IMR-90 (cell line): ENCODE results near the gene HTATSF1. TPM values are rescaled to one million over a fixed set of nuclear protein-coding genes. Genes with fewer than 3 reads are reported as not detected.

ENCODE experiments used
- ATAC-seq: fragments of 200-7000 bp; cut with Tn5 transposase; 2 replicates; pipeline ENCODE4 v1.9.1; 2020; ENCODE audit warnings: low read depth, mild to moderate bottlenecking, moderate library complexity
- BruUV-seq: library from RNA; stranded (reverse); fragments of 400-500 nt; replicated peaks from 2 replicates; lab custom pipeline; 2021; lab: Mats Ljungman, UMichigan
- CTCF ChIA-PET: fragments of 300-600 bp; formaldehyde crosslinking; extraction: SDS; loops from one replicate; lab custom pipeline; 2021; ENCODE audit warnings: antibody characterized with exemption; lab: Yijun Ruan, JAX
- POLR2A ChIA-PET: fragments of 300-600 bp; sonication (Branson Sonifier 250); formaldehyde crosslinking; loops from one replicate; lab custom pipeline; 2022; ENCODE audit warnings: antibody characterized with exemption; ENCODE audit not compliant: unreplicated experiment; lab: Charles Lee
- DNase-seq: peaks from one replicate; pipeline ENCODE4 v3.0.0; 2013
- H2AFZ ChIP-seq: replicated peaks from 2 replicates; pipeline ENCODE3; 2013; ENCODE audit warnings: low read length, mild to moderate bottlenecking; ENCODE audit not compliant: poor library complexity
- H2AK5ac ChIP-seq: 2 replicates; pipeline ENCODE4 v1.6.1; 2013; ENCODE audit warnings: low read depth, low read length, inconsistent platforms
- H2AK9ac ChIP-seq: replicated peaks from 2 replicates; pipeline ENCODE3; 2013; ENCODE audit warnings: mild to moderate bottlenecking, low read depth, low read length, moderate library complexity; ENCODE audit not compliant: poor library complexity
- H2BK120ac ChIP-seq: 2 replicates; pipeline ENCODE4 v1.6.1; 2013; ENCODE audit warnings: low read depth, low read length, inconsistent platforms
- H2BK15ac ChIP-seq: 3 replicates; pipeline ENCODE4 v1.6.1; 2013; ENCODE audit warnings: low read depth, low read length, inconsistent platforms
- H2BK20ac ChIP-seq: 2 replicates; pipeline ENCODE4 v1.6.1; 2013; ENCODE audit warnings: low read depth, mild to moderate bottlenecking, inconsistent platforms, low read length, moderate library complexity
- H2BK5ac ChIP-seq: 2 replicates; pipeline ENCODE4 v1.6.1; 2013; ENCODE audit warnings: mild to moderate bottlenecking, low read depth, low read length, inconsistent platforms; ENCODE audit not compliant: poor library complexity, severe bottlenecking
- H3K14ac ChIP-seq: replicated peaks from 2 replicates; pipeline ENCODE4 v1.6.1; 2013; ENCODE audit warnings: low read depth, low read length, inconsistent platforms
- H3K18ac ChIP-seq: 2 replicates; pipeline ENCODE4 v1.6.1; 2013; ENCODE audit warnings: low read depth, low read length, control low read depth
- H3K23ac ChIP-seq: 2 replicates; pipeline ENCODE4 v1.6.1; 2013; ENCODE audit warnings: low read depth, low read length, inconsistent platforms
- H3K27ac ChIP-seq: 2 replicates; pipeline ENCODE4 v1.5.1; 2013; ENCODE audit warnings: mild to moderate bottlenecking, control low read depth, low read length; ENCODE audit not compliant: insufficient read depth
- H3K27me3 ChIP-seq: 2 replicates; pipeline ENCODE4 v1.6.1; 2013; ENCODE audit warnings: low read length; ENCODE audit not compliant: control insufficient read depth, insufficient read depth
- H3K36me3 ChIP-seq: 2 replicates; pipeline ENCODE4 v1.6.1; 2013; ENCODE audit warnings: low read length, mixed read lengths; ENCODE audit not compliant: control insufficient read depth, insufficient read depth
- H3K4ac ChIP-seq: 2 replicates; pipeline ENCODE4 v1.6.1; 2013; ENCODE audit warnings: low read depth, low read length, inconsistent platforms
- H3K4me1 ChIP-seq: 2 replicates; pipeline ENCODE4 v1.6.1; 2013; ENCODE audit warnings: low read length, mixed read lengths; ENCODE audit not compliant: control insufficient read depth, insufficient read depth
- H3K4me2 ChIP-seq: 2 replicates; pipeline ENCODE4 v1.6.1; 2013; ENCODE audit warnings: low read depth, mild to moderate bottlenecking, control low read depth, low read length, moderate library complexity
- H3K4me3 ChIP-seq: 2 replicates; pipeline ENCODE4 v1.5.1; 2013; ENCODE audit warnings: low read depth, mild to moderate bottlenecking, control low read depth, low read length, moderate library complexity; ENCODE audit not compliant: insufficient read depth
- H3K56ac ChIP-seq: 2 replicates; pipeline ENCODE4 v1.6.1; 2013; ENCODE audit warnings: low read length, inconsistent platforms; ENCODE audit not compliant: insufficient read depth; ENCODE audit errors: extremely low read depth
- H3K79me1 ChIP-seq, 2 experiments: 2 replicates each; pipeline ENCODE4 v1.6.1; 2013; ENCODE audit warnings: low read length in 2 of 2, inconsistent platforms in 1 of 2, low read depth in 1 of 2
- H3K9ac ChIP-seq: 2 replicates; pipeline ENCODE4 v1.6.1; 2013; ENCODE audit warnings: low read depth, low read length, control low read depth
- H3K9me1 ChIP-seq: 2 replicates; pipeline ENCODE4 v1.6.1; 2013; ENCODE audit warnings: low read length, inconsistent platforms; ENCODE audit not compliant: insufficient read depth
- H3K9me3 ChIP-seq: 2 replicates; pipeline ENCODE4 v1.6.1; 2013; ENCODE audit warnings: low read length; ENCODE audit not compliant: control insufficient read depth, insufficient read depth
- H4K20me1 ChIP-seq: 2 replicates; pipeline ENCODE4 v1.6.1; 2013; ENCODE audit warnings: low read length, inconsistent platforms; ENCODE audit not compliant: insufficient read depth
- H4K5ac ChIP-seq: 2 replicates; pipeline ENCODE4 v1.6.1; 2013; ENCODE audit warnings: mild to moderate bottlenecking, low read depth, low read length, control low read depth
- H4K8ac ChIP-seq, 2 experiments: 2 replicates each; pipeline ENCODE4 v1.6.1; 2013; ENCODE audit warnings: low read depth in 2 of 2, low read length in 2 of 2, control low read depth in 1 of 2, inconsistent platforms in 1 of 2
- H4K91ac ChIP-seq: 2 replicates; pipeline ENCODE4 v1.6.1; 2013; ENCODE audit warnings: low read depth, low read length, inconsistent platforms; ENCODE audit not compliant: insufficient read depth
- BHLHE40 ChIP-seq: fragments of 150-350 bp; IDR thresholded peaks from 2 replicates; pipeline ENCODE4 v1.6.1; 2016; ENCODE audit warnings: mild to moderate bottlenecking, low read depth, low read length
- CEBPB ChIP-seq: IDR thresholded peaks from 2 replicates; pipeline ENCODE4 v1.6.1; 2012; ENCODE audit warnings: low read depth, low read length, improper control_type of control experiment
- CHD1 ChIP-seq: IDR thresholded peaks from 2 replicates; pipeline ENCODE4 v1.6.1; 2012; ENCODE audit warnings: low read depth, low read length, improper control_type of control experiment
- CTCF ChIP-seq: conservative IDR thresholded peaks from 2 replicates; pipeline ENCODE4 v1.5.1; 2012; ENCODE audit warnings: mild to moderate bottlenecking, low read depth, low read length, improper control_type of control experiment
- ELK1 ChIP-seq: fragments of 150-350 bp; IDR thresholded peaks from 2 replicates; pipeline ENCODE4 v1.6.1; 2016; ENCODE audit warnings: low read depth, mild to moderate bottlenecking, low read length, moderate library complexity, borderline replicate concordance
- FOS ChIP-seq: fragments of 150-350 bp; IDR thresholded peaks from 2 replicates; pipeline ENCODE4 v1.6.1; 2016; ENCODE audit warnings: low read depth, low read length
- MAFK ChIP-seq: IDR thresholded peaks from 2 replicates; pipeline ENCODE4 v1.6.1; 2012; ENCODE audit warnings: low read depth, low read length, improper control_type of control experiment
- MAZ ChIP-seq: IDR thresholded peaks from 2 replicates; pipeline ENCODE4 v1.6.1; 2012; ENCODE audit warnings: low read depth, mild to moderate bottlenecking, low read length, improper control_type of control experiment, moderate library complexity, borderline replicate concordance
- MXI1 ChIP-seq: IDR thresholded peaks from 2 replicates; pipeline ENCODE4 v1.6.1; 2012; ENCODE audit warnings: low read depth, mild to moderate bottlenecking, low read length, moderate library complexity, borderline replicate concordance
- NFE2L2 ChIP-seq: fragments of 150-350 bp; IDR thresholded peaks from 2 replicates; pipeline ENCODE4 v1.6.1; 2016; ENCODE audit warnings: low read depth, mild to moderate bottlenecking, low read length
- POLR2A ChIP-seq: IDR thresholded peaks from 2 replicates; pipeline ENCODE4 v1.6.1; 2012; ENCODE audit warnings: mild to moderate bottlenecking, low read depth, low read length
- RAD21 ChIP-seq: IDR thresholded peaks from 2 replicates; pipeline ENCODE4 v1.6.1; 2012; ENCODE audit warnings: low read length, improper control_type of control experiment
- RCOR1 ChIP-seq: IDR thresholded peaks from 2 replicates; pipeline ENCODE4 v1.6.1; 2012; ENCODE audit warnings: mild to moderate bottlenecking, low read length, improper control_type of control experiment; ENCODE audit not compliant: insufficient replicate concordance
- RFX5 ChIP-seq: IDR thresholded peaks from 2 replicates; pipeline ENCODE4 v1.8.0; 2012; ENCODE audit warnings: low read depth, mild to moderate bottlenecking, low read length, moderate library complexity
- USF2 ChIP-seq: fragments of 150-350 bp; IDR thresholded peaks from 2 replicates; pipeline ENCODE4 v1.6.1; 2017; ENCODE audit warnings: mild to moderate bottlenecking, antibody characterized with exemption, low read length, low read depth
- WGBS, 2 experiments: methylation state at CpG; one replicate each; pipeline versions ENCODE4 v1.1.5 to v1.1.7; 2013; ENCODE audit warnings: missing lambda C conversion rate in 2 of 2; ENCODE audit not compliant: insufficient read length in 1 of 2; ENCODE audit errors: extremely low coverage in 2 of 2; 5-methylcytosine and 5-hydroxymethylcytosine counted together
- dilution Hi-C: fragments of 300-500 bp; cut with HindIII; formaldehyde crosslinking; loops from one replicate; pipeline ENCODE4 v1.14.3; 2018; ENCODE audit warnings: low sequenced_read_pairs; ENCODE audit not compliant: unreplicated experiment
- in situ Hi-C: fragments of 300-500 bp; cut with MboI; formaldehyde crosslinking; loops from 3 replicates; pipeline ENCODE4 v1.14.3; 2019; ENCODE audit warnings: low sequenced_read_pairs, inconsistent platforms, mixed read lengths
- intact Hi-C: fragments of 100-400 bp; cut with micrococcal nuclease; formaldehyde crosslinking; loops from 2 replicates; pipeline ENCODE4 v1.10.0; 2022
- polyA plus RNA-seq, 3 experiments: library from polyadenylated mRNA; depleted of rRNA; stranded (reverse); fragments of >200 nt; gene quantifications; 2 replicates each; pipeline ENCODE4 v1.2.3, GENCODE V29; 2012; ENCODE audit warnings: low replicate concordance in 1 of 3
- total RNA-seq: library from RNA; depleted of rRNA; stranded (reverse); fragments of >200 nt; gene quantifications from 2 replicates; pipeline ENCODE4 v1.2.3, GENCODE V29; 2012

HTATSF1 gene
- total and polyA plus RNA-seq, 2 of the 4 experiments (the other 2 are of a cell fraction), result 6.8 to 19.0 TPM

GRCh38 chrX:136549226-136549625 is 51.8 kb downstream of the HTATSF1 start:
- Histone ChIP-seq H4K8ac (no peak overlapping the region), H3K9ac (no peak overlapping the region), H2AFZ (no peak overlapping the region), H2BK120ac (no peak overlapping the region), H3K9me1 (no peaks in the 10 kb centered on the region), H3K79me1 (no peaks in the 10 kb centered on the region), H3K23ac (no peak overlapping the region), H2BK5ac (no peak overlapping the region), H3K27me3 (peaks cover 12% of the 10 kb centered on the region), H3K9me3 (no peaks in the 10 kb centered on the region), H3K56ac (no peak overlapping the region), H3K36me3 (no peaks in the 10 kb centered on the region), H3K4ac (no peak overlapping the region), H3K27ac (no peak overlapping the region), H2BK15ac (no peak overlapping the region), H3K14ac (no peak overlapping the region), H2AK5ac (no peak overlapping the region), H2BK20ac (no peak overlapping the region), H3K4me2 (no peak overlapping the region), H4K5ac (no peak overlapping the region), H3K4me1 (no peaks in the 10 kb centered on the region), H3K18ac (no peak overlapping the region), H3K4me3 (no peak overlapping the region), H2AK9ac (no peak overlapping the region), H4K91ac (no peak overlapping the region), H4K20me1 (no peaks in the 10 kb centered on the region)
- 53% methylated on average over 5 of the region's 5 CpGs; no CpG with 5 or more reads in 1 of the 2 experiments for WGBS, 2 experiments
- ChIA-PET POLR2A (no interaction called here), CTCF (no interaction called here)
- BruUV-seq, result no TSS peak
- dilution Hi-C loops (no loop called here), intact Hi-C loops (no loop called here), in situ Hi-C loops (no loop called here)
- no peak for ATAC-seq
- TF ChIP-seq CTCF (no peak), ELK1 (no peak), NFE2L2 (no peak), CEBPB (no peak), RFX5 (no peak), MXI1 (no peak), MAFK (no peak), POLR2A (no peak), RCOR1 (no peak), CHD1 (no peak), RAD21 (no peak), FOS (no peak), MAZ (no peak), BHLHE40 (no peak), USF2 (no peak)
- no peak for DNase-seq
